GM10266 (cell line): ENCODE measurements around the gene PHETA2.

Source experiments
- DNase-seq: peaks from one replicate; pipeline ENCODE4 v3.0.0; 2012; ENCODE audit errors: extremely low spot score
- CTCF ChIP-seq: IDR thresholded peaks from 2 replicates; pipeline ENCODE4 v1.5.1; 2012; ENCODE audit warnings: mild to moderate bottlenecking, low read depth; ENCODE audit not compliant: control insufficient read depth, insufficient read depth; ENCODE audit errors: missing control alignments

The PHETA2 gene

GRCh38 chr22:42050641-42051180, 23.3 kb upstream of the PHETA2 start:
- no peak for DNase-seq
- TF ChIP-seq CTCF: no peak

GRCh38 chr22:42052765-42053164, 21.3 kb upstream of the PHETA2 start:
- DNase-seq: no peak
- TF ChIP-seq CTCF: no peak

GRCh38 chr22:42056757-42057511, 17.1 kb upstream of the PHETA2 start:
- DNase-seq: no peak

GRCh38 chr22:42060489-42060888, 13.6 kb upstream of the PHETA2 start:
- DNase-seq: no peak
- no peak for TF ChIP-seq CTCF

More at GRCh38 chr22:42056757-42057511, 17.1 kb upstream of the PHETA2 start:
- no peak for TF ChIP-seq CTCF

GRCh38 chr22:42061041-42061440, 13.0 kb upstream of the PHETA2 start:
- TF ChIP-seq CTCF: no peak
- no peak for DNase-seq

- no peak for DNase-seq
- no peak for TF ChIP-seq CTCF
Observed at GRCh38 chr22:42062506-42063170, 11.4 kb upstream of the PHETA2 start.

GRCh38 chr22:42064629-42065028, 9.4 kb upstream of the PHETA2 start:
- TF ChIP-seq CTCF: no peak
- DNase-seq: no peak
